GM19468 (cell line): ENCODE measurements around the gene CTNNA3.

Experiments
- ATAC-seq: cut with Tn5 transposase; IDR thresholded peaks from one replicate; pipeline ENCODE4 v1.9.1; 2021; ENCODE audit warnings: mild to moderate bottlenecking, moderate library complexity, moderate number of reproducible peaks; ENCODE audit not compliant: unreplicated experiment; ENCODE audit errors: extremely low read depth

CTNNA3 gene

DNA sequence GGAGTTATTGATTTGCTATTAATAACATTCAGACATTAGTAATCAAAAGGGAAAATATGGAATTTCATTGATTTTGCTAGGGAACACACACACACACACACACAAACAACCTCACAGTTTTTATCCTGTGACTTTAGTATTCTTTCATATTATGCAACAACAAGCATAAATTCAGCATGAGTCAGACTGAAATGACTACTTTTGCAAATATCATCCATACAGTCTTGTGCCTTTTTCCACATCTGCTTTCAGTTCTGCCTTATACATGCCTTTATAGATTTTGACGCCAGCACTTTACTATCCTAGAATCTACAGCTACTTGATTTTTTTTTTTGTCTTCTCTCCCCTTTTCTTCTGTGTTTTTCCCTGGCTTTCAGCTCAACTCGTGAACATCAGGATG, 1745.9 kb downstream of the CTNNA3 start:
- ATAC-seq, result no peak

DNA sequence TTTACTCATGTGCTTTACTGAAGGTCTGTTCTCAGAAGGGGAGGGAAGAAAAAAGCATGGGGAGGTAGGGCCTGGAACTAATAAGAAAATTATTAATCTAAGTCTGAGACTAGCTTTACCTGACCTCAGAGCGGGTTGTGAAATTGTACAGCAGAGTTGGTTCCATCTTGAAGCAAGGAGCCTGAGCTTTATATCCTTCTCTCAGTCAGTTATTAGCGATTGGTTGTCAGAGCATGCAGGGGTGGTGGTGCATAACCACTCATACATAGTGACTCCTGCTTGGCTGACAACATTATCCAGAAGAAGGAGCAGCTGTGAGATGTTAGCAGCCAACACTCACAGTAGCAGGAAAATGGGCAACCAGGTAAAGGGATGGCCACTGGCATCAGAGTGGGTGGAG, 1746.5 kb downstream of the CTNNA3 start:
- no peak for ATAC-seq

DNA sequence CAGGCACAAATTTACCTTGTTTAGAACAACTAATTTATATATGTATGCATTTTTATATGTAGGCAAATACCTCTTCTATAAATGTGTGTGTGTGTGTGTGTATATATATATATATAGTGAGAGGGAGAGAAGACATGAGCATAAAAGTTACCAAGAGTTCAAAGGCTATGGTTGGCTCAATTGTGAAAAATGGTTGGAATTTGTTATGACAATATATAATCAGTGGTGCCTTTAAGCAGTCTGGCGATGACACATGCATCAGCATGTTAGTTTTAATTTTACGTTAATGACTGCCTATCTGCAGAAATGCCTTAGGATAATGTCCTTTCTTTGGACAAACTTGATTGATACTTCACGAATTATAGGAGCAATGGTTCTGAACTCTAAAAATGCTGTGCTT, 1750.9 kb downstream of the CTNNA3 start:
- ATAC-seq, result no peak

DNA sequence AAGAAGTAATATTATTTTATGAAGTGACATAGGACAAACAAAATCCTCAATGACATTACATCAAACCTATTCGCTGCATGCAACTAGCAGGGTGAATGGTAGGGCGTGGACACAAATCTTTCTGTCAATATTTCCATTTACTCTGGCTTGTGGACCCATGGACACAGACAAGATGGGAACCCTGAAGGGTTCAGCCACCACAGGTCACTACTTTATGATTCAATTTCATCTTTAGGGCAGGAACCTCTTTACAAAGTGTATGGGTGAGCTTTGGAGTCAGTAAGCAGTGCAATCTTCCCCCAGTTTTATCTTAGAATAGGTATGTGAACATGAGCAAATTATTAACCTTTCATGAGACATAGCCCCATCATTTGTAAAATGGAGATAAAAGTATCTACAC, 1752.5 kb downstream of the CTNNA3 start:
- ATAC-seq, result no peak

DNA sequence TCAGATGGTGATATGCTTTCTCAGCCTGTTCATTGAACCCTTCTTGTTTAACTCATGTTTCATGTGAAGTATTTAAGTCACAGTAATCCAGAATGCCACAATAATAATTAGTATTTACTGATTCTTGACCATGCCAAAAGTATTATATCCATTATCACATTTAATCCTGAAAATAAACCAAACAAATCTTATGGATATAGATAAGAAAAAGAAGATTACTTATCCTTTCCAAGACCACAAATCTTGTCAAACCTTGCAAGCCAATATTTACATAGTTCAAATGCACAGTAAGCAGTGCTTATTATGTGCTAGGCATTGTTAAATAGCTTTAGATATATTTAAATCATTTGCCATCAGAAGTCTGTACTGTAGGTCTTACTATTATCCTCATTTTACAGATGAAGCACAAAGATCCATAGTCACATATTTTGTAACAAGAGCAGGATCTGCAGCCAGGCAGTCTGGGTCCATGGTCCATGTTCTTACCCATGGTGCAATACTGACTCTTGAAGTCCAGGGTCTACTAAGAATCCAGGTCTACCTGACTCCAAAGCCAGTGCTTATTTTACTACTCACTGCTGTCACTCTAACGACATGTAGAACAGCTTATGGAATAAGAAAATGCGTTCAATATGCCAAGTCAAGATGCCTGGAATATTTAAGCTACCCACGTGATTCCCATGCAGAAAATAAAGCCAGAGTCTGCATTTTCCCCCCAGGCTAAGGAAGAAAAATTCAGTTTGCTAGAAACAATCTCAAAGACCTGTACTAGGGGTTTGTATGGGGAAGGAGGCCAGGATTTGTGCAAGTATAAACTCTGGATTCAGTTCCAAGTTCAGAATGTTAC, 1755.0 kb downstream of the CTNNA3 start:
- no peak for ATAC-seq

DNA sequence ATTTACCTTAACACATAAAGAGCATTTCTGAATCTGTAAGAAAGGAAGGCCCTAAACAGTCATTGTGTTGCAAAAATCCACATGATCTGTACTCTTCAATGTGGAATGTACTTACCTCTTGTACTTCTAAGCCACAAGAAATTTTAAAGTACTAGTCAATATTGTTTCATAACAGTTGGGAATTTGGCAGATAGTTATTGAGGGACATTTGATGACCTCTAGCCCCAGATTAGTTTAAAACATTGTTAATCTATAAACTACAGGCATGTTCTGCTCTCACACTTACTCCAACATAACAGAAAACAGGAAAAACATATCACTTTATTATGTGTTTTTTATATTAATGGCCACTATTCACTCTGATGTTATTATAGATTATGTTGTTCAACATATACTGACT, 1755.9 kb downstream of the CTNNA3 start:
- no peak for ATAC-seq

DNA sequence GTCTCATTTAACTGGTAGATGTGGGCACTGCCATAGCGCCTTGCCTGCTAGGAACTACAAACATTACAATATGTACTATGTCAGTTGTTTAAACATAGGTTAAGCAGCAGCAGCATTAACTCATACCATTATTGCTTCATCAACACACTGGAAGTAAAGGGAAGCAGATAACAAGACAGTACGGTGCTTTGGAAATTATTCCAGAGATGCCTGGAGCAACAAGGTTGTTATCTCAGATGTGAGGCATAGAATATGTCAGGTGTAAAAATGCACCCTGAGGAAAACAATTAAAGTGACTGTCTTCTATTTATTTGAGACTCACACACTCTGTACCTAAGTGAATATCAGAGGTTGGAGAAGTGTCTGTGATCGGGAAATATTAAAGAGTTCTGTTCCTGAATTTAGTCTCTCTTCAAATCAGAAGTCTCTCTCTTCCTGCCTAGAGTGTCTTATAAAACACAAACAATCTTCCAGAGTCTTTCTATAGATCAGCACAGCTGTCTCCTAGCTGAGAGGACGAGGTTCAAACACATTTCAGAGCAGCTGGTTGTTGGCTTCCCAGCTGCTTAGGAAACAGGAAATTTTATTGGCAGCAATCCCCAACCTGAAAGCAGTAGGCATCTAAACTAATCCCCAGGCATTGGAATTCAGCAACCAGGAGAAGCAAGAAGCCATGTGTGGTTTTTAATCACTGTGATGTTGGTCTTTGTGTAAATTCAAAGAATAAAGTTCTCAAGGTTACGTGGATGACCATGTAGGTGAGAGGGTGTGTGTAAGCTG, 1764.5 kb downstream of the CTNNA3 start:
- no peak for ATAC-seq

DNA sequence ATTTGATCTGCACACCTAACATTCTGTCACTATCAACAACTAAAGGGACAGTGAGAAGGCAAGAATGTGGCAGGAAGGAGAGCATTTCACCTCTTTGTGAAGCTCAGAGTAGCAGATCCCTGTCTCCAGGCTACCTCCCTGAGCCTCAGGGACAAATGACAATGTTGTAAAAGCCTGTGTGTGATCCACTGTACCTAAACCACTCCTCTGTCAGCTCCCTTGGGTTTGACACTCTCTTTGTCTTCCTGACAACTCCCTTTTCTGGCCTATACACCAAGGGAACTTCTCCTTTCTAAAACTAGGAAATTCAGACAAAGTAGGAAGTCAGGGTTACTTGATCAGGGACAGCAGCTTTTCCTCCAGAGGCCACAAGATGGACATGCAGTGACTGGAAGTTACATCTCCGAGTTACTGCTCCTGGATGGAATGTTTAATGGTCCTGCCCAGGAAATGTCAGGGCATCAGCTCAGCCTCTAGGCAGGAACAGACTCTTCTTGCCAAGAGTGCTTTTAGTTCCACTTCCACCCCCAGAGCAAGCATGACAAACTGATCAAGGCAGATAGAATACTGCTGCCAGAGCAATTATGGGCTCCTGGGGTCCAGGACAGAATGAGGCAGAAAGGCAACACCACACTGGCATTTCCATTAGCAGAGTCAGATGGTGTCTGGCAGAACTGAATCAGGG, 1784.7 kb downstream of the CTNNA3 start:
- no peak for ATAC-seq

DNA sequence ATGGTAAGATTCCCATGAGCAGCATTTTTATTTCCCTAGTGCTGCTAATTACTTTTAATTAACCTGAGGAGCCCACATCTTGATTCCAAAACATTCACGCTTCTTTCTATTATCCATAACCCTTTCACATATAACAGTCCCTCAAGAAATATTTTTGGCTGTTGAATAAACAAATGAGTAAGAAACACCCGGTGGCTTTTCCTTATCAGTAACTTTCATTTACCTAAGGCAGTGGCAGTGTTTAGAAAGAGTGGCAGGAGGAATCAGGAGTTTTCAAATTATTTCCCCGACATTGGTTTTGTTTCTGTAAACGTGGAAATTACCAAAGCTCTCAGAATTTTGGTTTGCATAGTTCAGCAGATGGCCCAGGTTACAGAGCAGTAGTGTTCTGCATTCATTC, 1785.8 kb downstream of the CTNNA3 start:
- ATAC-seq, result no peak

DNA sequence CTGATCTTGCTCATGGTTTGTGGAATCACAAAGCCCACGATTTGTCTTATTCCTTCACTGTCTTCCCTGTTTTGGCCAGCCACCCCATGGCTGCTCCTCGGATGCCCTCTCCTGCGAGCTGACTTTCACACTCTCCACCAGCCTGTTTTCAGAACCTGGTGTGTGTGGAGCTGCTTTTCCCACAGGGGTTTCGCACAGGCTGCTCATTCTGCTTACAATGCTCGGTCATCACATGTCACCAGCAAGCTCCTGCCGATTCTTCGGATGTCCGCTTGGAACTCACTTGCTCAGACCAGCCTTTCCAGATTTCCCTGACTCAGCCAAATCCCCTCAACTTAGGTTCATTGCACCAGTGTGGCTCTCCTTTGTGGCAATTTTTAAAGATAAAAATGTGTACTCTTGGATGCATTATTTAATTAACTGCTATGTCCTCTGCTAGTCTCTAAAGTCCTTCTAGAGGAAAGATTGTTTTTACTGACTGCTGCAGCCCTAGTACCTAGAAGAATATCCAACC, 1788.7 kb downstream of the CTNNA3 start:
- no peak for ATAC-seq

DNA sequence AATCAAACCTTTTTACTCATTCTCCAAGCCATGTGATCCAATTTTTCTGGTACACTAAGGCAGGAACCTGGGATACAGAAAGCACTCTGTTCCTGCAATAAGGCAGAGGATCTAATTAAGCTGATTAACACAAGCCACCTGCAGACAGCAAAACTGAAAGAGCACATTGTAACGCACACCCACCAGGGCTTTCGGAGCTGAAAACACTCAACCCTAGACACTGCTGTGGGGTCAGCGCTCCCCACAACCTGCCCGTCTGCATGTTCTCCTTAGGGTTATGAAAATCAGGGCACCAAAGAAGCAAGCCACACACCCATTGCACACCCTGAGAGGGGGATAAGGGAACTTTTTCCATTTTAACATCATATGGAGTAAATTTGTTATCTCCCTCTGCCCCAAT, 1792.4 kb downstream of the CTNNA3 start:
- ATAC-seq, result no peak

DNA sequence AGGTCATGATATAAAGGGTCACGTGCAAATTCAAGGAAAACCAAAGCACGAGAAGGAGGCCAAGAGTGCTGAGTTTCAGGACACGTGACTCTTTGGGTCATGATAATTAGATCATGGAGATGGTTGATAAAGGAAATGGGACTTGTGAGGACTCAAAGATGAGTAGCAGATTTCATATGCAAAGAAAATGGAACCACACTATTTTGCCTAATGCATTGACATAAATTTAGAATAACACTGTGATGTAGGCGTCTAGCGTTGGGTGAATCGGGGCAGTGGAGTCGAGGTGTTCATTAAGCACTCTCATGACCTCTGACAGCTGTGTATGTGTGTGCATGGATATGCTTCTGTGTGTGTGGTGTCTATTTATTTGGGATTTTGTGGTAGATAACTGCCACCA, 1795.7 kb downstream of the CTNNA3 start:
- no peak for ATAC-seq

DNA sequence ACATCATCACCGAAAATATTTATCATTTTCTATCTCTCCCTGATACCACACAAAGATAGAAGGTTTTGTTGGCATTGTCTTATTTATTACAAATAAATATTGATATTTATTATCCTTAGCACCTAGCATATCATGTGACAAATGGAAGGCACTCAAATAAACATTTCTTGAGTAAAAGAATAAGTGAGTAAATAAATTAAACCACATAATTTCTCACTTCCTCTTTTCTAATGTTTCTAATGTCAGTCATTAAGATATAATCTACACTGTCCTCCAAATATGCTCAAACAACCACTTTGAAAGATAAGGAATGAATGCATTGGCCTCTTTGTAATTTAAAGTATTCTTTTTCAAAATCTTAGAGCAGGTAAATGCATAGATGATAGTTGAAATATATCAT, 1797.9 kb downstream of the CTNNA3 start:
- ATAC-seq, result no peak

DNA sequence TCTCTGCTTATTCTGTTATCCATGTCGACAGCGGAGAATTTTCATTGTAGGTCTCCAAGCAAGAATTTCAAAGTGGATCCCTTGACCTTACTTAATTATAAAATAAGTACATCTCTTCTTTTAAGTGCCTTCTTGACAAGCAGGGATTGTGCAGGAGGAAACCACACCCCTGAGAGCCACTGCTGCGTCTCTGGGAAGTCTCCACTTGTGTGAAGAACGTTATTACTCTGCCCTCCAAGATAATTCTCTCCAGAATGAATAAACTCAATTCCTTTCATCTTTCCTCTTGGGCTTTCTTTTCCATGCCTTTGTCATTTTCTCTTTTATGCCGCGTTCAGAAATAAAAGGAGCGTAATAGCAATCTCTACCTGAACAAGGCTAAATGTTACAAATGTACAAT, 1801.0 kb downstream of the CTNNA3 start:
- ATAC-seq, result no peak

DNA sequence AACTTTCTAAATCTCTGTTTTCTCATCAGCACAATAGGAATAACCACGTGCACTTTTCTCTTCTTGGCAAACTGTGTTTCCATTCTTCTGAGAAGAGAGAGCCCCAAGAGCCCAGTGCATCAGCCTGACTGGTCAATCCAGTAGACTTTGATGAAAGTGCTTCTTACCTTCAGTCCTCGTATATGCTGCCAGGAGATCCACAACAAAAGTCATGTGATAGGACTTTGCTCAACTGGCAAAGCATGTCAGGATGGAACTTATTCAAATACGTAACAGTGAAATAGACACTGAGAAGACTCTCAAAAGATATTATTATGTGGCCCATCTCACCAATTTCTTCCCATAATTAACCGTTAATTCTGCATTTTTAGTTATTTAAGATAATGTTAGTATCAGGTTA, 1801.6 kb downstream of the CTNNA3 start:
- ATAC-seq, result no peak

DNA sequence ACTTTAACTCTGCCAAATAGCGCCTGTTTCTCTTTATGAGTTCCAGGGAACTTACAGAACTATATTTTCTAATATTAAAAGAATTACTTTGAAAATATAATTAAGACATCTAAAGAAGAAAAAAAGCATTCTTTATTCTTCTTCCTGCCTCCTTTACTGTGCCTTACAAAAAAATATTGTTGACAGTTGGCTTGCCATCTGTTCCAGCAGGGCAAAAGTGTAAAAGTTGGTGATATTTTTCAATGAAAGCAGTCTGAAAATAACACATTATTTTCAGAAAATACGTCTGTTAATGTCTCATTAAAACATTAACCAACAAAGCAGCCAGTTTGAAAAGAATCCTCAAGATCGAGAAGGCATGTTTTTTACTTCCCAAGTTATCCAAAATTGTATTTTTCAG, 1802.3 kb downstream of the CTNNA3 start:
- no peak for ATAC-seq

DNA sequence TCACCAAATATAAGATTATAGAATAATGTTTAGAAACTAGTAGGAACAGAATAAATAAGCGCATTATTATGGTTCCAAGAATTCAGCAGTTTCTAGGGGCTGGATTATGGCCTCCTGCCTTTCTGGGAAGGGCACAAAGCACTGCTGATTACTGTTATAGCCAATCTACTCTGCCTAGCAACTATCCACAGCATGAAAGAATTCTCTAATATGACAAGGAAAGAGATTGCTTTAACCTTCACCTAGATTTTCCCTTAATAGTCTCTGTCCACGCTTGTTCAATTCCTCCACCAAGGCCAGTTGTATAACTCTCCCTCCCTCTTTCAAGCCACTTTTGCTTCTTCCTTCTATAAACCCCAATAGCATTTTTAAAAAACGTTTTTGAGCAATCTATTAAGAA, 1803.7 kb downstream of the CTNNA3 start:
- ATAC-seq, result no peak

DNA sequence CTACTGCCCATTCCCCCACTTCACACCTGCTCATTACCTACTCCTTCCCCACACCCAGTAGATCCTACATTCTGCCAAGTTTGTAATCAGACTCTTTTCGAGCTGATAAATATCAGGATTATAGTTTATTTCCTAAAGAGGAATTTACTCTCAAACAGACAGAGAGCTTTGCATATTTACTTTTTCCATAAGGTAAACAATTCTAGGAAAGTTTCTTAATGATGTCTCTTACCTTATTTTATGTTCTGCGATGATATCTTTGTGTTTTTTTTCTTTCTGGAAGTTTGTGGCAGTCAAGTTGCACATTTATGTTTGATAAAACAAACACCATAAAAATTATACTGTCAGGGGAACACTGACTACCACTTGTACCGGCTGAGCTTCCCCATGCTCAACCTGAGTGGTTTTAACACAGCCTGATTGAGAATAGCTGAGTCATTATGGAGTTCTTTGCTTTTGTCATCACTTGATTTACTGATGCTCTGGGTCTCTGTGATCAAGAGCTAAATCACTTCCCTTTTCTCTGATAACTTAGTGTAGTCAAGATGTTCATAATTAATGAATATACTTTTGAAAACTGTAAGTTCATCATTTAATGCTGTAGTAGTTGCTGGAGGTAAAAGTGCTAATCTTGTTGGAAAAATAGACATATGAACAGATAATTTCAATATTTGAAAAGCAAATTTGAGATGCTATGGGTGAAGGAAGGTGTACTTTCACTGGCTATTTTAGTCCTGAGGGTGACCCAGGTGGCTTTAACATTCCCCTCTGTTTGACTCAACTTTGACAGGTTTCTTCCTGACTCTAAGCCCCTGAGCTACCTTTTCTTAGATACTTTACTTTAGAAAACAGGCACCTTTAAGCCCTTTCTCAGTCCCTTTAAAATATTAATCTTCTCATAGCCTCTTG, 1804.7 kb downstream of the CTNNA3 start:
- peak; percentile 57 for ATAC-seq

DNA sequence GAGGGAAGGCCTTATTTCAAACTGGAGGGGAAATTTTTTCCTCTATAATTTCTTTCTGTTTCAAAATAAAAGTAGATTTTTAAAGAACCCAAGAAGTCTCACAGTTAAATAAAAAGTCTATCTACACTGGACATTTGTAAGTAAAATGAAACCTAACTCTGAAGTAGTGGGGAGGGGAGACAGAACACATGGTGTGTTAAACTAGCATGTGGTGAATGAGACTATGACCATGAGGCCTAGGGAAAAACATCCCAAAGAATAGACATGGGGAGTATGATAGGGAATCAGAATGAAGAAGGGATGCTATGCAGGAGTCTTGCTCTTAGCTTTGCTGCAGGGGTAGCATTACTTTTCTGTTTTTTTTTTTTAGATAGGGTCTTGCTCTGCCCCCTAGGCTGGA, 1831.5 kb downstream of the CTNNA3 start:
- ATAC-seq, result no peak

DNA sequence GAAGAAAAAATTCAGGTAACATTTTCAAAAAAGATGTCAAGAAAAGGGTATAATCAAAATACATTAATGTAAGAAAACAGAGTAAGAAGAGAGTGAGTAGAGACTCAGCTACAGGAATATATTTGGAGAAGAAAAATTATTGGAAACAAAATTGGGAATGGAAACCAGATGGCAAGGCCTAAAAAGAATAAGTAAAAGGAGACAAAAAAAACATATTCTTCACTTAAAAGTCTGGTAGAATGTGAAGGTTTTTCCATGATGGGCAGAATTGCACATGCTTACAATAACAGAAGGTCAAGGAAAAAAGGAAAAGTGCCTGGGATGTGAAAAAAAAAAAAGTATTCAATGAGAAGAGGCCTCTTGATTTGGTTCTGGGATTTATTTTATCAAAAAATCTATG, 1832.0 kb downstream of the CTNNA3 start:
- ATAC-seq, result no peak
